GM12865 (cell line): Measurements from ENCODE around the gene PGC.

ENCODE experiments used
- DNase-seq: peaks from one replicate; pipeline ENCODE4 v3.0.0; 2010; ENCODE audit warnings: low read depth
- H3K4me3 ChIP-seq: 2 replicates; pipeline ENCODE4 v1.5.1; 2011; ENCODE audit warnings: mild to moderate bottlenecking, low read depth, low read length, control low read depth
- CTCF ChIP-seq: IDR thresholded peaks from 2 replicates; pipeline ENCODE4 v1.5.1; 2011; ENCODE audit warnings: low read length, control low read depth, low read depth, inconsistent platforms; ENCODE audit not compliant: insufficient read depth; ENCODE audit errors: missing control alignments

Gene PGC

DNA sequence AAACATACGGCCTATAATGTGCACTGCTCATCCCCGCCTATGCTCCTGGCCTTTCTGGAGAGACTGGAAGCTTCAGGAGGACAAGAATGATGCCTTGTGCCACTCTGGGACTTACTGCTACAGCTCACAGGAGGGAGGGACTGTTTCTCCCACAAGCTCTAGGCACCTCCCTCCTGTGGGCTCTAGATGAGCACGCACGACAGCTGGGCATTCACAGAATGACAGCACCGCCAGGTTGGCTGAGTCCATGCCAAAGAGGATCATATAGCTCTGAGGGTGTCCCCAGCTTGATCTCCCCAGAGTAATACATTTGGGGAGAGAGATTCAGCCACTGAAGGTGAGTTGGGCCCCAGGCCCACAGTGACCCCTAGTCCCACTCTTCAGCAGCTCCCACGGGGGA is 10.1 kb upstream of the PGC start:
- H3K4me3 ChIP-seq: no peak overlapping the region
- no peak for DNase-seq
- no peak for TF ChIP-seq CTCF

DNA sequence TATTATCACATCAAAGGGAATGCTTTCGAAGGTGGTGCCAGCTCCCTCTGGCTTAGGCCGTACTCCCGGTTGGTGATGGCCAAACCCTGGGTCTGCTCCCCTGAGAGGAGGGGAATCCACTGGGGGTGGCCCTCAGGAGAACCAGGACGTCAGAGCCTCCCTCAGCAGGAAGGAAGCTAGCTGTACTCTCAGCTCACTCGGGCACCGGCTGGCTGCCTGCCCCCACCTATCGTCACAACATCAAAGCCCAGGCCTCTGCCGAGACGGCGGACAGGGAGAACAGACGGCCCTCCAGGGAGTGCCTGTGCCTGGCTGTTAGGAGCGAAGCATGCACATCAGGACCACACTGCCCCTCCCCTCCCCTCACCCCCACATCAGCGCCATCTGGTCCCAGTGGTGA is 9.2 kb upstream of the PGC start:
- H3K4me3 ChIP-seq: no peak overlapping the region
- no peak for DNase-seq
- no peak for TF ChIP-seq CTCF

- no peak overlapping the region for H3K4me3 ChIP-seq
- no peak for TF ChIP-seq CTCF
- no peak for DNase-seq
These were observed 8.7 kb upstream of the PGC start for GRCh38 chr6:41755895-41756294.

DNA sequence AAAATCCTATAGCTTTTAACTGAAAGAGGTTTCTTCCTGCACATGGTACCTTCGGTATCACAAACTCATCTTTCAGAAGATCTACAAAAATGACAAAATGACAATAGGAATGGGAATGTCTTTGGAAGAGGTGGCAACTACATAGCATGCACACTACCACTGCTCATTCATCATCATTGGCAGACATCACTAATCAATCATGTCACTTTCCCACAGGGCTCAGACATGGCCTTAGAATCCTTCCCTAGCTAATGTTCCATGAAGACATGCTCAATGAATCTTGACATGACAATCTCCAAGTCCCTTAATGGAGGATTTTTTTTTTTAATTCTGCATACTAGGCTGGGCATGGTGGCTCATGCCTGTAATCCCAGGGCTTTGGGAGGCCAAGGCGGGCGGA is 3.2 kb upstream of the PGC start:
- no peak overlapping the region for H3K4me3 ChIP-seq
- DNase-seq: no peak
- TF ChIP-seq CTCF: no peak

- no peak overlapping the region for H3K4me3 ChIP-seq
- no peak for DNase-seq
- no peak for TF ChIP-seq CTCF
These were observed 1.3 kb upstream of the PGC start for GRCh38 chr6:41748542-41748941.

DNA sequence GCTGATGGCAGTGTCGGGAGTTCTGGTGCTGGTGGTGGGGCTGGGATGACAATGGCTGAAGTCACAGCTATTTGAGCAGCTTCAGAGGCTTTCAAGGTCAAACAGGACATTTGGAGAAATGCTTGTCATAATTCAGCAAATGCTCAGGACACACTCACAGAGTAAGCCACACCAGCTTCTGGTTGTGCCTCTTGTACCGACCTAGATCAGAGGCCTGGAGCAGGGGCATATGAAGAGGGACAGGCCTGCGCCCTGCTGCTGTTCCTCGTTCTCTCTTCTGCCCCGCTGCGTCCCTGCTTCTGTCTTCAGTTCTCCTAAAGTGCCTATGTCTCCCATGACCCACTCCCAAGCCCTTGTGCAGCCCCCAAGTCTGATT is 893 bp upstream of the PGC start:
- H3K4me3 ChIP-seq: no peak overlapping the region
- DNase-seq: no peak
- no peak for TF ChIP-seq CTCF

DNA sequence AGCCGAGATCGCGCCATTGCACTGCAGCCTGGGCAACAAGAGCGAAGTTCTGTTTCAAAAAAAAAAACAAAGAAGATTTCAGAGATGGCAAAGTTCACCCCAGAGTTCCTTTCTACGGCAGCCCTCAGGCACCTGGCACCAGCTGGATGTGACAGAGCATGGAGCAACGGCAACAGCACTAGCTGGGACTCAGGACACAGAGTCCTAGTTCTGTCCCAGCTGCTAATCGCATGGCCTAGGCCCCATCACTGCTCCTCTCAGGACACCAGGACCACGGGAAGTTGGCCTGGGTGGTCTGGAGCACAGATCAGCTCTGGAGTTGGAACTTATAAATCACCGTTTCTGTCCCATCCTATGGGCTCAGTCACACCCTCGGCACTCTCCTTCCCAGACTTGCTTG is 1.1 kb downstream of the PGC start:
- TF ChIP-seq CTCF: no peak
- DNase-seq: no peak
- no peak overlapping the region for H3K4me3 ChIP-seq
